ENCODE results near the gene ITGB4.

GRCh38 chr17:75752802-75753513 is 31.7 kb downstream of the ITGB4 start:
- TF ChIP-seq TAF1 (IDR thresholded peaks at IDR 0.05; ENCODE audit: borderline replicate concordance, insufficient read depth, low read length), result no peak
- no peak for TF ChIP-seq SIN3A (IDR thresholded peaks at IDR 0.05; ENCODE audit: borderline replicate concordance, insufficient read depth, low read length)
- TF ChIP-seq POLR2AphosphoS5 (IDR thresholded peaks at IDR 0.05; ENCODE audit: low read depth, low read length), result no peak
